Left lobe of liver (tissue), 2 donors: Measurements from ENCODE around the gene NUDT19. TPM values are rescaled to one million over a fixed set of nuclear protein-coding genes. Genes with fewer than 3 reads are reported as not detected.

ENCODE experiments used
- ATAC-seq: fragments of 200-7000 bp; cut with Tn5 transposase; one replicate; pipeline ENCODE4 v1.9.1; 2020; ENCODE audit warnings: mild to moderate bottlenecking, moderate library complexity
- DNase-seq: peaks from one replicate; pipeline ENCODE4 v3.0.0-alpha.2; 2020; ENCODE audit warnings: low spot score
- total RNA-seq: library from RNA; stranded (reverse); gene quantifications from one replicate; pipeline ENCODE4 v1.2.1, GENCODE V29; 2021
- donor health status: DM: no; HTN: no; CAD: no; lungs with moderate emphysema.
- donor health status: DM: no; HTN: yes; CAD: no.

The NUDT19 gene
- total RNA-seq, 1 donor from 2014 or later = 8.2 TPM

DNA sequence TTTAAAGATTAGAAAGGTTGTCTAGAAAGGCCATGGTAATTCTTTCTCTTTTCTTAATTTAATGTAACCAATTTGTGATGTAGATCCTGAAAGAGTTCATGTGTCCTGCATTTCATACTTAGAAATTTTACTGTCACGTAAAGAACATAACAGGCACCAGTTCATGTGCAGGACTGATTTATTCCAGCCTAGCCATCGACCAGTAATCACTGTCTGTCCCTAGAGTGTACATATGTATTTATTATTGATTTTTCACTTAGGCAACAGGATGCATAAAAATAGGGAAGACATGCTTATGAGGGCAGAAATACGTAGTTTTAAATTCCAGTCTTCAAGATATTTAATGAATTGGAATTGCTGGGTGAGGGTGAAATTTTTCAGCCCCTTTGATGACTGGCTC is 65.6 kb downstream of the NUDT19 start:
- no peak for ATAC-seq
- DNase-seq = no peak

Other genes starting within 250 kb of the NUDT19 start
- gene PDCD5, start 110.6 kb upstream of the NUDT19 start, total RNA-seq = 32.7 TPM
- 8.4 TPM for gene ANKRD27, start 16.6 kb upstream of the NUDT19 start, total RNA-seq
- 0.10 TPM for gene RGS9BP, start 16.0 kb upstream of the NUDT19 start, total RNA-seq
- gene TDRD12, start 27.9 kb downstream of the NUDT19 start, total RNA-seq = not detected
- gene SLC7A9, start 177.9 kb downstream of the NUDT19 start, total RNA-seq = 11.4 TPM